Mononuclear cell (primary cell): ENCODE measurements around the gene LRFN5. TPM values are rescaled to one million over a fixed set of nuclear protein-coding genes. Genes with fewer than 3 reads are reported as not detected.
"Not testable (repeated sequence)": the region's sequence is repeated elsewhere in the genome, so short reads cannot be mapped to it uniquely, and the experiment has no call there.

Experiments used
- H3K27me3 ChIP-seq: 2 replicates; pipeline ENCODE4 v1.6.0; 2011; ENCODE audit warnings: low read length, control low read depth; ENCODE audit not compliant: insufficient read depth
- H3K4me1 ChIP-seq: 2 replicates; pipeline ENCODE4 v1.5.1; 2011; ENCODE audit warnings: mild to moderate bottlenecking, low read length, control low read depth; ENCODE audit not compliant: insufficient read depth
- H3K4me3 ChIP-seq: 2 replicates; pipeline ENCODE4 v1.5.1; 2011; ENCODE audit warnings: mild to moderate bottlenecking, low read length, moderate library complexity
- H3K9me3 ChIP-seq: 2 replicates; pipeline ENCODE4 v1.5.1; 2011; ENCODE audit warnings: low read depth, mild to moderate bottlenecking, control low read depth, low read length
- total RNA-seq: library from RNA; depleted of rRNA; stranded (reverse); fragments of >200 nt; gene quantifications from one replicate; pipeline ENCODE4 v1.2.3, GENCODE V29; 2012

Gene LRFN5
- total RNA-seq, 1 donor = not detected

DNA sequence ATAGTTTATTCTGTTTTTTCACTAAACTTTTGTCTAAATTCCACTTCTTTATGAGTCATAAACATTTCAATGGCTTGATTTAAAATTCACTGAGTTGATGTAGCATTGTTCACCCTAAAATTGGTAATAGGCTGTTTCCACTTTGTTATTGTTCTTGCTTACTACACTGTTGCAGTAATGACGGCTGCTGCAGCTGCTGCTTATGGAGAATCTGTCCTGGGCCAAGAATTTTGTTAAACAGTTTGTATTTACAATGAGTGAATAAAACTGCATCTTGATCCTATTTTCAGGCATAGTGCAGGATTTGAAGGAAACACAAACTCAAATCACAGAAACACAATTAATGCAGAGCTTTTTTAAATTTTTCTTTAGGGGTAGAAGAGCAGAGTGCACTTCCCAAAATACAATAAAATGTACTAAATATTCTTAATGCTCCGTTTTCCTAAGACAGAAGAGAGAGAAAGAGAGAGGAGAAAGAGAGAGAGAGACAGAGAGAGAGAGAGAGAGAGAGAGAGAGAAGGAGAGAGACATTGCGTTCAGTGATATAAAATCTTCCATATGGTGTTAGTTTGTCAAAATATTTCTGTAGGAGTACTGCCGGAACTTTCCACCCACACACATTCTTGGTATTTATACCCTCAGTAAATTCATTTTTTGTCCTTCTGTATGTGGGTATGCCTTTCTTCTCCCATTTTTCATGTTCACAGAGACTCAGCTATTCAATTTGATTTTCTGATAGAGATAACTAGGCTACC lies 266.4 kb downstream of the LRFN5 start:
- Histone ChIP-seq H3K4me3 (no peak overlapping the region), H3K9me3 (no peaks in the 10 kb centered on the region), H3K4me1 (no peaks in the 10 kb centered on the region), H3K27me3 (no peaks in the 10 kb centered on the region)

DNA sequence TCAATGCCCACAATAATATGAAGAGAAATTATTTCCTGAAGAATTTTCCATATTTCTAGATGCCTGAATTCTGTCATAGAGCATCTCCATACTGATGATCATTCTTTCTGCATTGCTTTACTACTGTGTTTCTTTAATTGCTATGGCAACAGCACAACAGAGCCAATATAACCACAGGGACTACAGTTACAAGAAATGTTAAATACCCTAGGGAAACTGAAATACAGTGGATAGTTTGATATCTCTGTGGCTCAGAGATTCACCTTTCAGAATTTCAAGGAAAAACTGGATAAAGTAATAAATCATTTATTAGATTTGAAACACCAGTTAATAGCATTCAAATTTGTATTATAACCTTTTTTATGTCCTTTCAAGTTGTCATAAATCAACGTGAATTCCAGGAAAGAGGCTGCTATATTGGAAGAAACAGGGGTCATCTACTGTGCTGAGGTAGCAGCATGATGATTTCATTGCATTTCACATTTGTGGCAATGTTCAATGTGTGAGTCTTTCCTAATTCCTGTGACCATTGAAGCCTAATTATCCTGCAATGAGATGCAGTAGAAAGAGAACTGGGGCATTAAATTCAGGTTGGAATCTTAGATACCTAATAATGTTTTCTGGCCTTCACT lies 267.1 kb downstream of the LRFN5 start:
- no peak overlapping the region for H3K4me3 ChIP-seq
- H3K4me1 ChIP-seq = no peaks in the 10 kb centered on the region
- H3K9me3 ChIP-seq = no peaks in the 10 kb centered on the region
- no peaks in the 10 kb centered on the region for H3K27me3 ChIP-seq

DNA sequence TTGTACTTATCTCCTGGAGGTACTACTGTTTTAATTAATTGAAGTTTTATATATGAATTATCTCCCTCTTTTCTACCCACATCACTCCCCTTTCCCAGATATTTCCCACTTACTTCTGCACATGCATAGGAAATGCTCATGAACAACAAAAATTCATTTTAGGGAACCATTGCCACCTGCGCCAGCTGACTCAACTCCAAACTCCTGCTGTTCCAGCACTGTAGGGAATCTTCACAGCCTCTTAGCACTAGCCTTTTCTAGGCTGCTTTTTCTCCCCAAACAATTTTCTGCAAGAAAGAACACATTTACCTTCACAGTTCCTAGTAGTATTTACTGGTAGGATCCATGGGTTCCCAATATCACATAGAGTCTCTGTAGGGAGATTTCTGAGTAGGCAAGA lies 268.4 kb downstream of the LRFN5 start:
- no peak overlapping the region for H3K4me3 ChIP-seq
- no peaks in the 10 kb centered on the region for H3K9me3 ChIP-seq
- H3K27me3 ChIP-seq = no peaks in the 10 kb centered on the region
- H3K4me1 ChIP-seq = no peaks in the 10 kb centered on the region

DNA sequence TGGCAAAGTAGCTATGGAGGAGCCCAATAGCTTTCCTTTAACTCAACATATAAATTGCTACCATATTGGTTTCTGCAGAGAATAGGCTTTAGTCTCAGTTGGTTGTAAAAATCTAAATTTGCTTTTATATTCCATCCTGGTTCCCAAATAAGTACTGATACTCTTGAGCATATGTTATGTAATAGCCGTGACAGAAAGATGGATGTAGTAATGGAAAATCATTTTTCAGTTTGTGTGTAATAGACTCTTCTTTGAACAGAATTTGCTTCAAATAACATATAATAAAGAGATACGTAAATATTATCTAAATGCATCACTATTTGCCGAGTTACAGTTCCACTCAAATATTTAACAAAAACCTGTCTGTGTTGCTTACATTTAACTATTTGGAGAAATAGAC lies 271.6 kb downstream of the LRFN5 start:
- Histone ChIP-seq H3K4me1 (no peaks in the 10 kb centered on the region), H3K9me3 (no peaks in the 10 kb centered on the region), H3K4me3 (no peak overlapping the region), H3K27me3 (no peaks in the 10 kb centered on the region)

DNA sequence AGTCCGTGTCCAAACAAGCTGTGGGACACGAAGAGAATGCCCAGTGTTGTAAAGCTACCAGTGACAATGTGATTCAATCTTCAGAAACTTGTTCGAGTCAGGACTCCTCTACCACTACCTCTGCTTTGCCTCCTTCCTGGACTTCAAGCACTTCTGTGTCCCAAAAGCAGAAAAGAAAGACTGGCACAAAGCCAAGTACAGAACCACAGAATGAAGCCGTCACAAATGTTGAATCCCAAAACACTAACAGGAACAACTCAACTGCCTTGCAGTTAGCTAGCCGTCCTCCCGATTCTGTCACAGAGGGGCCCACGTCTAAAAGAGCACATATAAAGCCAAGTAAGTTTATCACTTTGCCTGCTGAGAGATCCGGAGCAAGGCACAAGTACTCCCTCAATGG lies 284.9 kb downstream of the LRFN5 start:
- Histone ChIP-seq H3K4me3 (no peak overlapping the region), H3K4me1 (no peaks in the 10 kb centered on the region), H3K27me3 (no peaks in the 10 kb centered on the region), H3K9me3 (no peaks in the 10 kb centered on the region)

DNA sequence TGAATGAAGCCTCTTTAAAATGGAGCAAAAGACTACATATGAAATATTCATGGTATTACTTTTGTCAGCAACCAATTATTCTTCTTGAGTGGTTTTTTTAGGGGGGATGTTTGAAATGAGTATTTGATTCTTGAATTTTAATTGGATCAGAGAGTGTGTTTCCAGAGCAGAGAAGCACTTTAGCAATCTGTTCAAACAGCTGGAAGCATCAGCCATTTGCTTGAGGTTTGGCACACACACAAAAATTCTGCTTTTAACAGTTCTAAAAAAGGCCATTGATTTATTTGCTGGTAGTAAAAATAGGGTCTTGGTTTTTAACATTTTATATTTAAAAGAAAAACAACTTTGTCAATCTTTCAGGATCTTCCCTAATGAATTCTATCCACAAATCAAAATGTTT lies 292.7 kb downstream of the LRFN5 start:
- Histone ChIP-seq H3K27me3 (no peaks in the 10 kb centered on the region), H3K9me3 (no peaks in the 10 kb centered on the region), H3K4me1 (no peaks in the 10 kb centered on the region), H3K4me3 (no peak overlapping the region)

DNA sequence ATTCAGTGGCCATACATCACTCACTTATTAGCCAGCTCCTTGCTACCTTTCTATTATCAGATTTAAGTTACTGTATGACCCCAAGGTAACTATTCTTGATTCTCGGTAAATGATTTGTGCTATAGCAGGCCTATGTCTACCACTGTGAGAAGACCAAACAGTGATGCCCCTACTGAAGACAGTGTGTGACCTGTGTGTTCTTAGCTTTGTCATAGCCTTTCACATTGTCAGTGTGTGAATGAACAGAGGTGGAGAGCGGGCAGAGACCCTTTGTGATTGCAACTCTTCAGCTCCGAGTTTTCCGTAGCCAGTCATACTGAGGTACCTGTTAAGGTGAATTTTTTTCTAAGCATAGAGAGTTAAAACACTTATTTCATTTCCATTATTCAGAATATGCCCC lies 294.0 kb downstream of the LRFN5 start:
- H3K9me3 ChIP-seq = no peaks in the 10 kb centered on the region
- no peaks in the 10 kb centered on the region for H3K4me1 ChIP-seq
- no peak overlapping the region for H3K4me3 ChIP-seq
- H3K27me3 ChIP-seq = no peaks in the 10 kb centered on the region

DNA sequence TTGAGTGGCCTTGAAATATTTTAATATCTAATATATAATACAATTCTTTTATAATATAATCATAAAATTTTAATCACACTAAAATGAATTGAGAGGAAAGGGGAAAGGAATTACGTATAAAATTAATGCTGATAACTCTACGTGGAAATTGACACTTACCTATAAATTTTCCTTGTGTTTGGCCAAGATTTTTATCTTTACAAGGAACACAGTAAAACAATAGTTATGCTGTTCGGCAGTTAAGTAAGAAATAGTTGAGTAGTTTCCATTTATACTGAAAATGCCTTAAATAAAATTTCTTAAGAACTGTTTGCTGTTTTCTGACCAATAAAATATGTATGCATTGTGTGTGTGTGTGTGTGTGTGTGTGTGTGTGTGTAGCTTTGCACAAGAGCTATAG lies 294.4 kb downstream of the LRFN5 start:
- Histone ChIP-seq H3K4me3 (no peak overlapping the region), H3K4me1 (no peaks in the 10 kb centered on the region), H3K9me3 (no peaks in the 10 kb centered on the region), H3K27me3 (no peaks in the 10 kb centered on the region)

DNA sequence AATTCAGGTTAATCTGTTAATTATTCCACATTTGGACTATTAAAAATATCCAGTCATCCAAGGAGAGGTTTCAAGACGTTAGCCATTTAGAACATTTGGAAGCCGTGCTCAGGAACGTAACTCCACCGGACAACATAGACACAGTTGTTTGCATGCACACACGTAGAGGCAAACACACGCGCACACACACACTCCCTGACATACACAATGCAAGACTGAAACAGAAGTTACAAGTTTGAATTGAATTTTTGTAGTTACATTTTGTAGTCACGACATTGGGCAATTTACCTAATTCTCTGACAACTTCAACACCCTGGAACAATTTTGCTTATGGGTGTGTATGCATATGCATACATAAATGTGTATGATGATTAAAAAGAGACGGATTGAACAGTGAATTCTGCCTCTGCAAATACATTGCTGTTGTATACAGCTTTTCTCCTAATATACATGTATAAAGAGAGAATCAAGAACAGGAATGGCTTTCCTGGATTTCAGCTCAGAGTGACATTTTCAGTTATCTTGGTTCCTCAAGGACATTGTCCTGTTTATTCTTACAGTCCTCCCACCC lies 298.8 kb downstream of the LRFN5 start:
- Histone ChIP-seq H3K4me1 (no peaks in the 10 kb centered on the region), H3K4me3 (no peak overlapping the region), H3K9me3 (no peaks in the 10 kb centered on the region), H3K27me3 (no peaks in the 10 kb centered on the region)

DNA sequence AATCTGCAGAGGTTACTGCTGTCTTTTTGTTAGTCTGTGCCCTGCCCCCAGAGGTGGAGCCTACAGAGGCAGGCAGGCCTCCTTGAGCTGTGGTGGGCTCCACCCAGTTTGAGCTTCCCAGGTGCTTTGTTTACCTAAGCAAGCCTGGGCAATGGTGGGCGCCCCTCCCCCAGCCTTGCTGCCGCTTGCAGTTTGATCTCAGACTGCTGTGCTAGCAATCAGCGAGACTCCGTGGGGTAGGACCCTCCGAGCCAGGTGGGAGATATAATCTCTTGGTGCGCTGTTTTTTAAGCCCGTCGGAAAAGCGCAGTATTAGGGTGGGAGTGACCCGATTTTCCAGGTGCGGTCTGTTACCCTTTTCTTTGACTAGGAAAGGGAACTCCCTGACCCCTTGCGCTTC lies 304.5 kb downstream of the LRFN5 start:
- H3K4me3 ChIP-seq, H3K4me1 ChIP-seq, H3K27me3 ChIP-seq: not testable (repeated sequence)
- peaks cover 11% of the 10 kb centered on the region for H3K9me3 ChIP-seq

DNA sequence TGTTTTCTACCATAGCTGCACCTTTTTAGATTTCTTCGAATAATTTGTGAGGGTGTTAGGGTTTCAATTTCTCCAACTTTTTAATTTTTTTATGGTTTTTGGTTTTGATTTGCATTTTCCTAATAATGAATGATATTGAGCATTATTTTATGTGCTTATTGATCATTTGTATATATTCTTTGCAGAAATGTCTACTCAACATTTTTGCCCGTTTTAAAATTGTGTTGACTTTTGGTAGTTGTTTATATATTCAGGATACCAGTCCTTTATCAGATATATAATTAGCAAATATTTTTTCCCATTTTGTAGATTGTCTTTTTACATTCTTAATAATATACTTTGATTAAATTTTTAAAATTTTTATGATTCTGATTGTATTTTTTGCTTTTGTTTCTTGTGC lies 306.7 kb downstream of the LRFN5 start:
- Histone ChIP-seq H3K27me3 (no peaks in the 10 kb centered on the region), H3K4me1 (no peaks in the 10 kb centered on the region), H3K9me3 (peaks cover 17% of the 10 kb centered on the region), H3K4me3 (no peak overlapping the region)

DNA sequence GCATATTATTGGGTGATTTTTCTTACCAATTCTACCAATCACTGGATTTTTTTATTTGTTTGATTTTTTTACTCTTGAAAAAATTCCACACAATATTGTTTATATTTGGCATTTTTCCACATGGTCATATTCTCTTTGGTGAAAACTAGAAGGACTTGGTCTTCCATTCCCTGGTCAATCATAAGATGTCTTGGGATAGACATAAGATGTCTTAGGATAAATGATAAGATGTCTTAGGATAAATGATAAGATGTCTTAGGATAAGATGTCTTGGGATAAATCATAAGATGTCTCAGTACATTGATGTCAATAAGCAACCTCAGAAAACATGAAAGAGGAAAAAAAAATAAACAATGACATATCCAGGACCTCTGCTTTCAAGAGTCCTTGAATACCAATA lies 309.1 kb downstream of the LRFN5 start:
- Histone ChIP-seq H3K27me3 (no peaks in the 10 kb centered on the region), H3K4me3 (no peak overlapping the region), H3K9me3 (peaks cover 17% of the 10 kb centered on the region), H3K4me1 (no peaks in the 10 kb centered on the region)

DNA sequence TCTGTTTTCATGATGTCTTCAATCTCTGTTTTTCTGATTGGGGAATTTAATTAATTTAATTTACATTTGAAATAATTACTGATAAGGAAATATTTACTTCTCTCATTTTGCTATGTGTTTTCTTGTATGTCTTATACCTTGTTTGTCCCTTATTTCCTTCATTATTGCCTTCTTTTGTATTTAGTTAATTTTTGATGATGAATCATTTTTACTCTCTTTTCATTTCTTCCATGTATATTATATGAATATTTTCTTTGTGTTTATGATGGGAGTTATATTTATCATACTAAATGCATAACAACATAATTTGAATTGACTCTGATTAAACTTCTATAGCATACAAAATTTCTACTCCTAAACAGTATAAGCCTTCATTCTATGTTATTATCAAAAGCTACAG lies 309.6 kb downstream of the LRFN5 start:
- no peak overlapping the region for H3K4me3 ChIP-seq
- no peaks in the 10 kb centered on the region for H3K4me1 ChIP-seq
- H3K9me3 ChIP-seq = peaks cover 17% of the 10 kb centered on the region

DNA sequence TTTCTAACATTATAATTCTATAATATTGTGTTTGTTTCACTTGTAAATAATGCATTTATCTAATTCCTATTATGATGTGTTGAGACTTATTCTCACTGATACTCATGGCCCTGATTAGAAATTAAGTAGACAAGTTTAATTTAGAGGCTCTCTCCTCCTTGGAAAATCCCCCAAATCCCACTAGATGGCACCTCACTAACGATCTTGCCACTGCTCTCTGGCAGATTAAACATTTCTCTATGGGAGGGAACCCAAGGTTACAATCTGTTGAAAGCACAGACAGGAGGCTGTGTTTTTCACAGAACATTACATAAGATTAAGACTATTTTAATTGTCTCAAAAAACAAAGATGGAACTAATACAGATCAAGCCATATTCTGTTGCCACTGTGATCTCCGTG lies 318.7 kb downstream of the LRFN5 start:
- Histone ChIP-seq H3K4me1 (no peaks in the 10 kb centered on the region), H3K9me3 (no peaks in the 10 kb centered on the region), H3K27me3 (no peaks in the 10 kb centered on the region), H3K4me3 (no peak overlapping the region)

More for the DNA sequence above, 309.6 kb downstream of the LRFN5 start:
- H3K27me3 ChIP-seq = no peaks in the 10 kb centered on the region

DNA sequence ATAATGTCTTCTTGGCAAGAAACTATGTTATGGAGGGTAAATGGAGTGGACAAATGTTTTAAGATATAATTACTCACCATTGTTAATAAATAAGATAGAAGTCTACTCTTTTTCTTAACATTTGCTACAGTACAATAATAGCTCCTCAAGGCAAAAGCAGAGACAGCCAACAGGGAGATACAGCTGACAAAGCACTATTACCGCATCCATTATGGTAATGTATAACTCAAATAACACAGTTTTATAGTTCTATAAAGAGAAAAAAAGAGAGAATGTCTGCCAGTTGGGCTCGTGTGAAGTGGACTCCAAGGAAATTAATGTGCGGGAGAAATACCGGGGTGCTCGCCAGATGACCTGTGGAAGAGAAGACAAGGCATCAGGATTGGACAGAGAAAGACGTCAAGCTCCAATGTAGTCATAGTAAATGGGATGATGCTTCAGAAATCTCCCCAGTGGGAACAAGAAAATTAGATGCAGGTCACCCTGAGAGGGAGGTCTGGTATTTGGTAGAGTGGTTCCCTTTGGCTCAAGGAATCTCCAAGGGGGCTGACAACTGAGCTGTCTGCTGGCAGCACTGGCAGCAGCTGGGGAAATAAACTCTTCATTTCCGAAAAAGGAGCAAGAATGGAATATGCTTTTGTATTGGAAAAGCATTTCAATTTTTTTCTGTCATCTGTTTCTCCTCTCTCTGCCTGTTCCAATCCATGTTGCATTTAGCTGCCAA lies 343.9 kb downstream of the LRFN5 start:
- Histone ChIP-seq H3K9me3 (no peaks in the 10 kb centered on the region), H3K27me3 (no peaks in the 10 kb centered on the region), H3K4me3 (no peak overlapping the region), H3K4me1 (no peaks in the 10 kb centered on the region)
